Endothelial cell of hepatic sinusoid (primary cell): ENCODE measurements around the gene MPV17L2.
"Not testable (repeated sequence)": the region's sequence is repeated elsewhere in the genome, so short reads cannot be mapped to it uniquely, and the experiment has no call there.

Source experiments
- in situ Hi-C: cut with HindIII; loops from 2 replicates; pipeline ENCODE4 v1.10.0; 2017; ENCODE audit warnings: low sequenced_read_pairs

The MPV17L2 gene

DNA sequence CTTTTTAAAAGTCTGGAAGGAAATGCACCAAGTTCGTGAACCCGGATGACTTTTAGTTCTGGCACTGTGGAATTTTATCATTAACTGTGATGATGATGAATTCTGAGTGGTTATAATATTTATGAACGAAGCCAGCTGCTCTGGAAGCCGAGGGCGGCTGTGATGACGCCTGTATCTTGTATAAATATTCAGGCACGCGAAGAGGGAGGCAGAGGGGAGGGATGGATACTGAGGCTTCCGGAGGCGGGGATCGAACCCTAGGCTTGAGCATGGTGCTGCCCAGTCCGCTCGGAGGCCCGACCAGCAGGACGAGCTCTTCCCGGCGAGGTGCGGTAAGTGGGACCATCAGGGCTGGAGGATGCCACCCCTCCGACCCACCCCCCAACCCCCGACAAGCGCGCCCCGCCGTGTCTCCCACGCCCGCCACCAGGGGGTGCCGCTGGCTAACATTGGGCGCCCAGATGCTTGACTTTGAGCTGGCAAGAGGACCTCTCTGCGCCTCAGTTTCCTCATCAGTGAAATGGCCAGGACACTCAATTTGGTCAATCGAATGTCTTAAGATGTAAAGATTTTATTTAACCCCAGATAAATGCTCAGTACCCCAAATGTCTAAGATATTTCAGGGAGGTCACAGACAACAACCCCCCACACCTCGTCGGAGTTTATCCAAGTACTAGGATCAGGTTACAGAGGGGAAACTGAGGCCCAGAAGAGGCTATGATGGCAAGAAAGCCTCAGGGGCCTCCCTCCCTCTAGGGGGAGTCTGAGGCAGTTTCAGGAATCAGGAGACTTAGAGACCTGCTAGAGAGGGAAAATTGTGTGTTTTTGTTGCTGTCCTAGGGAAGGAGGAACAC lies 15.3 kb downstream of the MPV17L2 start:
- in situ Hi-C loops, result no loop called here

DNA sequence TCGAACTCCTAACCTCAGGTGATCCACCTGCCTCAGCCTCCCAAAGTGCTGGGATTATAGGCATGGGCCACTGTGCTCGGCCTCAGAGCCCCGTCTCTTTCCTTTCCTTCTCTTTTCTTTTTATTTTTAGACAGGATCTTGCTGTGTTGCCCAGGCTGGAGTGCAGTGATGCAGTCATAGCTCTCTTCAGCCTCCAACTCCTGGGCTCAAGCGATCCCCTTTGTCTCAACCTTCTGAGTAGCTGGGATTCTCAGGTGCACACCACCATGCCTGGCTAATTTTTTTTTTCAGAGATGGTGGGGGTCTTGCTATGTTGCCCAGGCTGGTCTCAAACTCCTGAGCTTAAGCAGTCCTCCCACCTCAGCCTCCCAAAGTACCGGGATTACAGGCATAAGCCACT lies 16.9 kb downstream of the MPV17L2 start:
- in situ Hi-C loops, result not testable (repeated sequence)

DNA sequence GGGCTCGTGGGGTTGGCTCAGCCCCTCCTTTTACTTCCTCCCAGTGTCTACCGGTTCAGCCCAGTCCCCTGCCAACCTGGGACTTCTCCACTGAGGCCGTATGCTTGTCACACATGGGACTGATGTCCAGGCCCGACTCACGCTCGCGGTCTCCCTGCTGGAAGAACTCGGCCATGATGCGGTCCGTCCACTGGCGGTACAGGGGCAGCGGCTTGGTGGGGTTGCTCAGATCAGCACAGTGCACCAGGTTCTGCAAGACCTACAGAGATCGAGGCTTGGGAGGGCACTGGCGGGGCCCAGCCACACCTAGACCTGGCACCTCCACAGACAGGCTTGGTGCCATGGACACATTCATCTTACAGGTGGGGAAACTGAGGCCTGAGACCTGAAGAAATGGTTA lies 18.7 kb downstream of the MPV17L2 start:
- in situ Hi-C loops, result no loop called here

DNA sequence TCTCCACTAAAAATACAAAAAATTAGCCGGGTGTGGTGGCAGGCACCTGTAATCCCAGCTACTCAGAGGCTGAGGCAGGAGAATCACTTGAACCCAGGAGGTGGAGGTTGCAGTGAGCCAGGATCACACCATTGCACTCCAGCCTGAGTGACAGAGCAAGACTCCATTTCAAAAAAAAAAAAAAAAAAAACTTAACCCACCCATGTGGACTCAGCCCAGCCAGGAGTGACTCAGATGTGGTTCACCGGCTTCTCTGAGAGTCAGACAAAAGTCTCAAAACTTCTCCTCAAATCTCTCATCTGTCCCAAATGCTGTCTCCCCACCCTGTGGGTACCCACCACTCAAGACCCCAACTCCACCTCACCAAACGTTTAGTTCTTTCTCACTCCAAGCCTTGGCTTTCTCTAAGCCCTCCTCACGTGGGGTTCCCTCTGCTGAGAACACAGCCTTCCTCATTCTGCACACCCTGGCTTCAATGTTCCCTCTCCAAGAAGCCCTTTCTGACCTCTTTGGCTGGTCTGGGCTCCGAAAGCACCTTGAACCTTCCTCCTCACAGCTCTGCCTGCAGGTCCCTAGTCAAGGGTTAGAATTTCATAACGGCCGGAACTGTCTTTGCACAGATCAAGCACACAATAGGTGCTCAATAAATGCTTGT lies 21.9 kb downstream of the MPV17L2 start:
- in situ Hi-C loops, result loop anchor here (5.0 kb wide), 1 partner anchor 47 kb away; no protein-coding TSS in a partner anchor

DNA sequence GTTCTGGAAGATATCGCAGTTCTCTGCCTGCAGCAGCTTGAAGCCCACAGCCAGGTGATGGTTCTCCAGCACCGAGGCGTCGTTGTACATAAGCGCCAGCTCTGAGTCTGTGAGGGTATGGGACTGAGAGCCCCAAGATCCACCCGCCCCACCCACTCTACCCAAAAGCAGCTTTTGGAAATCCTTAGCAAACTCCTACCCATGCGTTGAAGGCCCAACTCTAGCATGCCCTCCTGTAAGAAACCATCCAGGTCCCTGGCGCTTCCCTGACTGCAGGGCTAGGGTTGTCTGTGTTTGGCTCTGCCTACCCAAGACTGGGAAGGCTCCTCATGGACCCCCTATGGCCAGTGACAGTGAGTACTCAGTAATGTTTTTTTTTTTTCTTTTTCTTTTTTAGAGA lies 23.8 kb downstream of the MPV17L2 start:
- in situ Hi-C loops, result loop anchor here (5.0 kb wide), 1 partner anchor 46 kb away; no protein-coding TSS in a partner anchor

DNA sequence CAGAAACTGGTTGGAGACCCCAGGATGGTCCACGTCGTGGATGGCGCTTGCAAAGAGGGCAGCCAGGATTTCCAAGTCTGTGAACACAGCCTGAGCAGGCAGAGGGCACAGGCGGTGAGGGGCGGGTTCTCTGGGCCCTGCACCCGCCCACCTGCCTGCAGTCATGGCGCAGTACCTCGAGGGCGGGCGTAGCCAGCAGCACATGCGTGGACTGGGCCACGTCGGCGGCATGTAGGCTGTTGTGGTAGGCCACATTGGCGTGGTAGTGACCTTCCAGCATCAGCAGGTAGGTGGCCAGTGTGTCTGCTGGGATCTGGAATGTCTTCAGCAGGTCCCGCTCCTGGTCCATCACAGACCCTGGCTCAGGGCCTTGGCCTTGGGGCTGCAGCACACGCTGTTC lies 25.1 kb downstream of the MPV17L2 start:
- in situ Hi-C loops, result loop anchor here (5.0 kb wide), 1 partner anchor 44 kb away; no protein-coding TSS in a partner anchor

DNA sequence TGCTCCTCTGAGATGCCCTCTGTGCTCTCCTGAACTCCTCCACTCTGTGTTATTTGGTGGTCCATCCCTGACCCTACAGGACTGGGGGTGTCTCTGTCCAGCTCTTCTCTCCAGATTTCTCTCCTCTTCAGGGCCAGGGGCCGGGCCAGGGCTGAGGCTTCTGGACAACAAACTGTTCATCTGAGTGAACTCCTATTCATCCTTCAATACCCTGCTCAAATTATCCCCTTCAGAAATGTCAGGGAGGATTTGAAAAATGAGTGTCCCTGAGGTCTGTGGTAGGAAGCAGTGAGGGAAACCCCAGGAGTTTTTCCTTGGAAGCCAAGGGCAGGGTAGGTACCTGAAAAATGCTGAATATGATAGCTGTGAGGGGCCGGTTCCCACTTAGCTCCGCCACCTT lies 25.6 kb downstream of the MPV17L2 start:
- in situ Hi-C loops, result loop anchor here (5.0 kb wide), 1 partner anchor 44 kb away; no protein-coding TSS in a partner anchor

DNA sequence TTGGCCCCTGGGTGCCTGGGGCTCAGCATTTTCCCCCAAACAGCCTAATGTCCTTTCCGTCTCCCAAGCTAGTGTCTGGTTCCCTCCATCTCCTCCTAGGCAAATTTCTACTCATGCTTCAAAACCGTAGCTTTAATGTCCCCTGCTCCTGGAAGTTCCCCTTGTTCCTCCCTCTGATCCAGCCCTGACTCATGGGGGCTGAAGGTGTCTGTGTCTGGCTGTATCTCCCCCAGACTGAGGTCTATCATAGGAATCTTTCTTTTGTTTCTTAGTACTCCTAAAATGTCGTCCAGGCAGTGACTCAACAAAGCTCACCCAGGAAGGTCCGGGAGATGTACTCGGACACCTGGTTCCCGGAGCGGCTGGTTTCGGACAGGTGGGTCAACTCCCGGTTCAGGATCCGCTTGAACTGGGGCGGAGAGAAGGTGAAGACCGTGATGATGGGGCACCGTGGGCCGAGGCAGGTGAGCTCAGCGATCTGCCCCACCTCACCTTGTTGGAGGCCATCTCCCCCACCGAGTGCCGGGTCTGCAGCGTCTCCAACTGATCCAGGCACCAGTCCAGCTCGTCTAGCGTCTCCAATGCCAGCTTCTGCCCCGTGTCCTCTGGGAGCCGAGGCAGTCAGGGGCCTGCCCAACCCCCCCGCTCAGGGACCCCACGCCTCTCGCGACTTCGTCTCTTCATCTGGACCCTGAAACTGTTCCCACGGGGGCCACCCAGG lies 27.1 kb downstream of the MPV17L2 start:
- in situ Hi-C loops, result loop anchor here (5.0 kb wide), 1 partner anchor 42 kb away; no protein-coding TSS in a partner anchor

DNA sequence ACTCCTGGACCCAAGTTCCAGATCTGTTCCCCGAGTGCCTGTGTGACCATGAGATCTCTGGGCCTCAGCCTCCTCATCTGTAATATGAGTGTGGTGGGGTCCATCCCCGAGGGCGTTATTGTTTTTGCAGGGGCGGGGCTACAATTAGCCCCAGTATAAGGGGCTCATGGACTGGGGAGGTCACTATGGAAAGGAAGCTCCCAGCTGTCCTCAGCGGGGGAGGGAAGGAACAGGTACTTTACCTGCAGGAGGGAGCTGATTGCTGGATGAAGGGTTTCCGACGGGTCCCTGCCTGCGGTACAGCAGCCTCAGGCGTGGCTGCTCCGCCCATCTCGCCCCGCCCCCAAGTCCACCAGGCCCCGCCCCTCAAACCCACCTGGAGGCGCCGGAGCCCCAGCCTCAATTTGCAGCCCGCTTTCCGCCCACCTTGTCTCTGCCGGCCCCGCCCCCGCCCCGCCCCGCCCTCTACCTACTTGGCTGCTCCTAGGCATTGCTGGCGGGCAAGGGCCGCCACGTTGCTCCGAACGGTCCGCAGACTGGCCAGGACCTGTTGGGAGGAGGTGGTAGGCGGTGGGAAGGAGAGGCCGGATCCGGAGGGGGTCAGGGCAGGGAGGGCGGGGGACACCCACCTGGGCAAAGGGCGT lies 27.7 kb downstream of the MPV17L2 start:
- in situ Hi-C loops, result no loop called here

DNA sequence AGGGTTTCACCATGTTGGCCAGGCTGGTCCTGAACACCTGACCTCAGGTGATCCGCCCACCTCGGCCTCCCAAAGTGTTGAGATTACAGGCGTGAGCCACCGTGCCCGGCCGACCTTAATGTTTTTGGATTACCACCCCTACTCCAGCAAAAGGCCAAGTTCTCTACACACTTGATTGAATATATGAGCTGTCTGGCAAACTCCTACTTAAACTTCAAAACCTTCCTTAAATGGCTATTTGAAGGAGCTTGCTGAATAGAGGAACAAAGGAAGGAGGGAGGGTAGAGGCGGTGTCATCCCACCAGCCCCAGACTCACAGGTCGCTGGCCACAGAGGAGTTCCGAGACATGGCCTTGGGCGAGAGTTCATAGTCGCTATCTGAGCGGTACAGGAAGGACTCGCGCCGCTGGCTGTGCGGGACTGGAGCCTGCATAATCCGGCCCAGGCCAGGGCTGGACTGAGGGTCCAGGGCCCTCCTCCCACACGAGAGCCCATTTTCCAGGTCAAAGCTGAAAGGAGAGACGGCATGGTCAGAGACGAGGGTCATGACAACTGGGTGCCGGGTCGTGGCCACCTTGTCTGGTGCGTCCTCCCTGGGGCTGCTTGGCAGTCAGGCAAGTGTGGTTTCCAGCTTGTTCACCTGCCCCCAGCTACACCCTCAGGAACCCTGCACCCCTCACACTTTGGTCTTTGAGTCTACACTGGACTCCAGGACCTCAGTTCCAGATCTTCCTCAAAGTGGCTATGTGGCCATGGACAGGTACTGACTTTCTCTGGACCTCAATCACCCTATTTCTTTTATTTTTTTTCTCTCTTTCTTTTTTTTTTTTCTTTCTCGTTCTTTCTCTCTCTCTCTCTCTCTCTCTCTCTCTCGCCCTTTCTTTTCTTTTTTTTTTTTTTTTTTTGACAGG lies 29.1 kb downstream of the MPV17L2 start:
- in situ Hi-C loops, result no loop called here

DNA sequence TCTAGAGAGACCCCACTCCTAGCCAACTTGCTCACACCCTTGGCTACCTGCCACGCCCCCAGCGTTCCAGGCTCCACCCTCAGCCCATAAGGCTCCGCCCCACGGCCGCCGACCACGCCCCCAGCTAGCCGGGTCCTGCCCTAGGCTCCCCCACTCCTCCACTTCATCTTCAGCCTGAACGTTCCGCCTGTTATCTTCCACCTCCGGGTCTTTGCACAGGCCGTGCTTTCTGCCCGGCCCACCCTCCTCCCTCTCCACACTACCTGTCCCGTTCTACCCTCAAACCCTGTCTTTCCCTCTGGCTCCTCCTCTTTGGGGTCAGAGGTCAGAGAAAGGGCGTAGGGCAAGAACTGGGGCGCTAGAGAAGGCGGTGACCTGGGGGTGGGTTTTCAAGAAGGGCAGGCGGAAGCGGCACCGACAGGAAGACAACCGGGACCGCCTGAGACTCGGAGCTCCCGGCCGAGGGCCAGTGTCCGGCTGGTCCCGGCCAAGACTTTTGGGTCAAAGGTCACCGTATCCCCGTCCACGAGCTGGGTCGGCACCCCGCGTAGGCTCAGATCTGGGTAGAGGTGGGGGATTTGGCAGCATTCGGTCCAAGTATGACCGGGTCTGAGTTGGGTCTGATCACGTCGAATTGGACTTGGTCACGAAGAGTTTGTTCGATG lies 31.0 kb downstream of the MPV17L2 start:
- in situ Hi-C loops, result no loop called here

DNA sequence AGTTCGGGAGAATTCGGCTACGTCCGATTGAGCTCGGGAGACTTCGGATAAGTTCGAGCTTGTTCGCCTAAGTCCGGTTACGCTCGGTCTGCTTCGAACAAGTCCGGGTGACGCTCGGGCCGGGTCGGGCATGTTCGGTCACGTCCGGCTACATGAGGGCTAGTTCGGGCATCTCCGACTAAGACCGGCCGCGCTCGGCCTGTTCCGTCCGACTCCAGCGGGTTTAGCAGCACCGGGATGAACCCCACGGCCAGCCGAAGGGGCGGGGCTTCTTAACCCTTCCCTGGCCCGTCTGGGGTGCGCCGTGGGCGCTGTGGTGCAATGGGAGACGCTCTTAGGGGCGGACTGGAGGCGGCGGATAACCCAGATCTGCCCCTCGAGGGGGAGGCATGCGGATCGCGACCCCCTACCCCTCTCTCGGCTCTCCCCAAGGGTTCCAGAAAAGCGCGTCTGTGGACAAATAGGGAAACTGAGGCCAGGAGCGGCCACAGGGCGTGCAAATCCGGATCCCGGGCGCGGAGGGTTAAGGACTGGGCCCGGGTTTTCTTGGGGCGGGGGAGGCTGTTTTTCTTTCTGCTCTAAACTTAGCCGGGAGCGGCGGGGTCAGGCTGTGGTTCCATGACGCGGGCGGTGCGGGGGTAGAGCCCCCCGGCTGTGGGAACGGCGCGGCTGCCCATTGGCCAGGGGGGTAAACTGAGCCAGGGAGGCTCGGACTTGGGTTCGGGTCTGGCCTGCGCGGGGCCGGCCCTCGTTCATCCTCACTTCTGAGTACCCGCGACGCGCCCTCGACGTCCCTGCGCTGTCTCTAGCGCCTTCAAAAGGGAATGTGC lies 31.7 kb downstream of the MPV17L2 start:
- in situ Hi-C loops, result loop anchor here (5.0 kb wide), 1 partner anchor 42 kb away; no protein-coding TSS in a partner anchor

DNA sequence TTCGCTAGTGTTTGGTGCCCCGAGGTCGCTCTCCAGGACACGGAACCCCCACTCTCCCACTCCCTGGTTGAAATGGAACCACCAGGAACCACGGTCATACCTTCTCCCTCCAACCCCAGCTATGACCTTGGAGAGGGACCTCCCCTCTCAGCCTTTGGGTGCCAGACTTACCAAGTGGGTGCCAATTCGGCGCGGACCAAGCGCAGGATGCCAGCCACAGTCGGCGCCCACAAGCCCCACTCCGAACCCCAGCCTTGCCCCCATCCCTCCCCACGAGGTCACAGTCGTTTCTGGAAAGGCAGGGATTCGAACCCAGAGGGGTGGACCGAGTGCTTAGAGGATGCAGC lies 32.3 kb downstream of the MPV17L2 start:
- in situ Hi-C loops, result loop anchor here (5.0 kb wide), 1 partner anchor 43 kb away; no protein-coding TSS in a partner anchor

DNA sequence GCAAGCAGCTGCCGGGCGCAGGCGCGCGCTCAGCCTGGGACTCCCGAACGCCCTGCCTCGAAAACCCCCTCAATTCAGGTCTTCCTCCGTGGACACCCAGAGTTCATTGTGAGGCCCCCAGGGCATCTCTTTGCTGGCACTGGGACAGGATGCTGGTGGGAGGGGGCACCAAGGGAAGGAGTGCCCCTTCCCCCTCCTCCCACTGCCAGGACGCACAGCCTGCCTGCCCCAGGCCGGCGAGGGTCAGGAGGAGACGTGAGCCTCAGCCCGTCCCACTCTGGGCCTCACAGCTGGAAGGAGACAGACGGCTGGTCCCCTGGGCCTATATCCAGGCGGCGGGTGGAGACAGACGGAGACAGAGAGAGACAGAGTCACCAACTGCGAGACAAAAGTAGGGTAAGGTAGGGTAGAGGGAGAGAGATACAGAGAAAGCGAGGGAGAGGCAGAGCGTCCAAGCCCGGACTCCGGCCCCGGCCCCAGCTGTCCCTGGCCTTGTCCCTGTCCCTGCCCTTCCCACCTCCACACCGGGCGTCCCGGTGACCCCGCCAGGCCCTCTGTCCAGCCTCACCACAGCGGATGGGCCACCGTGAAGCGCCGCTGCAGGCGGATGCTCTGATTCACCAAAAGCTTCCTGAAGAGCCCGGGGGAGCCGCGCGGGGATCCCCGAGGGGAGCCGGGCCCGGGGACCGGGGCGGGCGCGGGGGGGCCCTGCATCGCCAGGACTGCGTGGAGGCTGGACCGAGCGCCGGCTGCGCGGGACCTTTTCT lies 32.9 kb downstream of the MPV17L2 start, which contains the start of gene PDE4C:
PDE4C (minus strand) TSS at position 737 of the 767 bp plus-strand sequence; CDS start at position 714, 23 bp downstream.
- in situ Hi-C loops, result loop anchor here (5.0 kb wide), 1 partner anchor 44 kb away; no protein-coding TSS in a partner anchor

DNA sequence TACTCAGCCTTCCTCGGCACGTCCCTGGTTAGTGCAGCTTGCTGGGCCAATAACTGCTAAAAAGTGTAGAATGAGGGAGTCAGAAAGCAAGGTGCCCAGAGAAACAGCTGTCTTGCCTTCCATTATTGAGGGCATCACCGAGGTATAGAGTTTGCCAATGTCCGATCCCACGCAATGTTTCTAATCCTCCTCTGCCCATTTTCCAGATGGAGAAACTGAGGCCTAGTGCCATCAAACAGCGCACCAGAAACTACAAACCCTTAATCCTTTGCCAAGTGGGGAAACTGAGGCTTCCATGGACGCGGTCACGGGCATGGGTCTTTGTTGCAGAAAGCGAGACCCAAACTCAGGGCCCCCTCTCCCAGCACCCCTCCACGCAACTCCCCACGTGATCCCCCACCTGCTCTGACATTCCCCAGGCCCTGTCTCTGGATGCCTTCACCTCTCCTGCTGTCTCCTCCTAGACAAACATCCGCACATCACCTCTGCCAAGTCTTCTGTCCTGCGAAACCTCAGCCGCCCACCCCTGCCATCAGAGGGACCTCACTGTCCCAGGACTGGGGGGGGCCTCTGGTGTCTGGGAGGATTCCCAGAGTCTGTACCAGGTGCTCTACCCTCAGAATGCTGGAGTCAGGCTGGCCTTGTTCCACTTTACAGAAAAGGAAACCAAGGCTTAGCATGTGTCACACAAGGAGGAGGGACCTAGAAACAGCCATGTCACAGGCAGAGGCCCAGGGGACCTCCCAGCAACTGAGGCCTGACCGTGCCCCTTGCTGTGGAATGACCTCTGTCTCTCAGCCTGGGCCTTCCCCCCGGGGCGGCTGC lies 34.1 kb downstream of the MPV17L2 start:
- in situ Hi-C loops, result loop anchor here (5.0 kb wide), 1 partner anchor 45 kb away; no protein-coding TSS in a partner anchor

DNA sequence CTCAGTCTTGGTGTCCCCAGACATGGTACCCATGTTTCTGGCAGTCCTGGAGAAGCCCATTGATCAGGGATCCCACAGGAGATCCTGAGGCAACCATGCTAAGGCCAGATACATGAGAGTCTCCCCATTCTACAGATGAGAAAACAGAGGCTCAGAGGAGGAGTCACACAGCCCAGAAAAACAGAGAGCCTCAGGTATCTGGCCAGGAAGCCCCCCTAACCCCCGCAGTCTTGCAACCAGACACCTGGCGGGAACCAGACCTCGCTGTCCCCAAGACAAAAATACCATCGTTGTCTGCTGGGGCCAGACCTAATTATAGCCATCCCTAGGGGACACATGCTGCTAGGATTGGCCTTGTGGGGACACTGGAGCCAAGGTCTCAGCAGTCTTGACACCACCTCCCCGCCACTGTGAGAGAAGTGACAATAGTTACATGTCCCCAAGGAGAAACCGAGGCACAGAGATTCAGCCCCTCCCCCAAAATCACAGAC lies 34.8 kb downstream of the MPV17L2 start:
- in situ Hi-C loops, result loop anchor here (5.0 kb wide), 1 partner anchor 46 kb away; no protein-coding TSS in a partner anchor
